Muscle layer of duodenum (tissue), 2 donors: ENCODE results near the gene RBM15B.

Experiments
- H3K27ac ChIP-seq: one replicate; pipeline ENCODE4 v1.7.0; 2013; ENCODE audit warnings: mild to moderate bottlenecking, low read length
- H3K27me3 ChIP-seq: one replicate; pipeline ENCODE4 v1.7.0; 2013; ENCODE audit warnings: low read depth, mild to moderate bottlenecking, control low read depth, low read length
- H3K36me3 ChIP-seq, 2 donors: one replicate each; pipeline ENCODE4 v1.7.0; 2013; ENCODE audit warnings: low read length in 2 of 2, control low read depth in 1 of 2, mild to moderate bottlenecking in 1 of 2; ENCODE audit not compliant: insufficient read depth in 2 of 2, control insufficient read depth in 1 of 2
- H3K4me1 ChIP-seq, 2 donors: one replicate each; pipeline ENCODE4 v1.7.0; 2013; ENCODE audit warnings: low read length in 2 of 2, mild to moderate bottlenecking in 2 of 2, control low read depth in 1 of 2, moderate library complexity in 1 of 2; ENCODE audit not compliant: insufficient read depth in 2 of 2, control insufficient read depth in 1 of 2
- H3K4me3 ChIP-seq, 2 donors: one replicate each; pipeline ENCODE4 v1.7.0; 2013; ENCODE audit warnings: low read length in 2 of 2, low read depth in 1 of 2, mild to moderate bottlenecking in 1 of 2
- H3K9me3 ChIP-seq, 2 donors: one replicate each; pipeline ENCODE4 v1.7.0; 2013; ENCODE audit warnings: low read length in 2 of 2, control low read depth in 1 of 2, mild to moderate bottlenecking in 1 of 2; ENCODE audit not compliant: control insufficient read depth in 1 of 2
- donor health status: healthy.

Gene RBM15B

DNA sequence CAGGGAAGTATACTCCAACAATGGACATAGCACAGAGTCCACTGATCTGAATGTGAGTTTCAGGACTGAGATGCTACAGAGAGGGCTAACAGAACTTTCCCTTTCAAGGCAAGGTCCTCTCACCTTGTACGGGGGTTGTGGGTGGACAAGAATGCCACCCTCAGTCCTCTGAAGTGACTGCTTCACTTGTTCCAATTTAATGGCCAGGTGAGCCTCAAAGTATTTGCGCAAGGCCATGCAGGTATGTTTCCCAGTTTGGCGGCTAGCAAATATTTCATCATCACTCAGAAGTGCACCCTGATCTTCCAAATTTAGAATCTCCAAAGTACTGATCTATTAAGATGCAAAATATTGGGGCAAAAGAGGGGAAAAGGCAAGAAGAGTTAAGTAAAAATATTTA lies 38.1 kb downstream of the RBM15B start:
- Histone ChIP-seq H3K27ac (no peak overlapping the region), H3K4me3 (no peak overlapping the region), H3K4me1 (no peaks in the 10 kb centered on the region), H3K27me3 (no peaks in the 10 kb centered on the region), H3K9me3 (no peaks in the 10 kb centered on the region), H3K36me3 (peaks cover 13 to 36% of the 10 kb centered on the region in 2 donors)

- Histone ChIP-seq H3K36me3 (peaks cover 7 to 27% of the 10 kb centered on the region in 2 donors), H3K27ac (no peak overlapping the region), H3K4me1 (no peaks in the 10 kb centered on the region), H3K4me3 (no peak overlapping the region), H3K27me3 (no peaks in the 10 kb centered on the region), H3K9me3 (no peaks in the 10 kb centered on the region)
Measured at GRCh38 chr3:51434110-51434509, 43.0 kb downstream of the RBM15B start.

GRCh38 chr3:51434746-51435327 lies 43.8 kb downstream of the RBM15B start:
- Histone ChIP-seq H3K9me3 (no peaks in the 10 kb centered on the region), H3K4me1 (no peaks in the 10 kb centered on the region), H3K36me3 (peaks cover 5 to 28% of the 10 kb centered on the region in 2 donors), H3K27ac (no peak overlapping the region), H3K27me3 (no peaks in the 10 kb centered on the region), H3K4me3 (no peak overlapping the region)

DNA sequence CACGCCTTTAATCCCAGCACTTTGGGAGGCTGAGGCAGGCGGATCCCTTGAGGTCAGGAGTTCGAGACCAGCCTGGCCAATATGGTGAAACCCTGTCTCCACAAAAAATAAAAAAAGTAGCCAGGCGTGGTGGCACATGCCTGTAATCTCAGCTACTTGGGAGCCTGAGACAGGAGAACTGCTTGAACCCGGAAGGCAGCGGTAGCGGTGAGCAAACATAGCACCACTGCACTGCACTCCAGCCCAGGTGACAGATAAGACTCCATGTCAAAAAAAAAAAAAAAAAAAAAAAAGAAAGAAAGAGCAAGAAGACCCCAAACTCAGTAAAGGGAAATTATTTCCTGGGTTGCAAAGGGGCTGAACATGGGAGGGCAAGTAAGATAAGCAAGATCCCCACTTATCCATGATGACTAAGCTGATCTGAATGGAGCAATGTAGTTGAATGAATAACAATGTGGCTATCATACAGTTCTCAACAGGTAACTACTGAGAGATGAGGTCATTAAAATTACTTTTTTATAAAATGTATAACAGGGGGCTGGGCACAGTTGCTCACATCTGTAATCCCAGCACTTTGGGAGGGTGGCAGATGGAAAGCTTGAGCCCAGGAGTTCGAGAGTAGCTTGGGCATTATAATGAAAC lies 46.0 kb downstream of the RBM15B start:
- H3K4me3 ChIP-seq = no peak overlapping the region
- H3K4me1 ChIP-seq = no peaks in the 10 kb centered on the region
- no peaks in the 10 kb centered on the region for H3K9me3 ChIP-seq
- H3K27ac ChIP-seq = no peak overlapping the region
- H3K36me3 ChIP-seq = peaks cover 11 to 39% of the 10 kb centered on the region in 2 donors
- no peaks in the 10 kb centered on the region for H3K27me3 ChIP-seq

- Histone ChIP-seq H3K27ac (no peak overlapping the region), H3K36me3 (peaks cover 11 to 39% of the 10 kb centered on the region in 2 donors), H3K4me1 (no peaks in the 10 kb centered on the region), H3K27me3 (no peaks in the 10 kb centered on the region), H3K9me3 (no peaks in the 10 kb centered on the region), H3K4me3 (no peak overlapping the region)
Measured at GRCh38 chr3:51441282-51442030, 50.4 kb downstream of the RBM15B start.

DNA sequence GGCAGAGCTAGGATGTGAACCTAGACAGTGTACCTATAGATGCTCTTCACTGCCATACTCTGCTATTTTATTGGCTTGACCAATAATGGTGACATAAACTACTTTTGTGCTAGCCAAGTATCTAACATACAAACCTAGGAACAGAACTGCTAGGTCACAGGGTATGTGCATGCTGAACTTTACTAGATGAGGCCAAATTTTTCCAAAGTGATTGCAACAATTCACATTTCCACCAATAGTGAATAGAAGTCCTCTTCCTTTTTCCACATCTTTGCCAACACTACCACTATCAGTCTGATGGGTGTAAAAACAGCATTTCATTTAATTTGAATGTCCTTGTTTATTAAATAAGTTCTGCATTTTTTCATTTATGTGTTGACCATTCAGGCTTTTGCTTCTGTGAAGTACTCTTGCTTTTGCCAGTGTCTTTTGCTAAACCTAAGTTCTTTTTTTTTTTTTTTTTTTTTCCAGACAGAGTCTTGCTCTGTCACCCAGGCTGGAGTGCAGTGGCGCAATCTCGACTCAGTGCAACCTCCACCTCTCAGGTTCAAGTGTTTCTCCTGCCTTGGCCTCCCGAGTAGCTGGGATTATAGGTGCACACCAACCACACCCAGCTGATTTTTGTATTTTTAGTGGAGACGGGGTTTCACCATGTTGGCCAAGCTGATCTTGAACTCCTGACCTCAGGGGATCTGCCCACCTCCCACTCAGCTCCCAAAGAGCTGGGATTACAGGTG lies 54.6 kb downstream of the RBM15B start:
- H3K4me1 ChIP-seq = no peaks in the 10 kb centered on the region

More for the DNA sequence above, 54.6 kb downstream of the RBM15B start:
- no peaks in the 10 kb centered on the region for H3K27me3 ChIP-seq
- H3K4me3 ChIP-seq = no peak overlapping the region
- H3K9me3 ChIP-seq = no peaks in the 10 kb centered on the region
- H3K36me3 ChIP-seq = peaks cover 7 to 12% of the 10 kb centered on the region in 2 donors
- H3K27ac ChIP-seq = no peak overlapping the region
